SH-SY5Y (cell line): ENCODE measurements around the gene SCGB3A2.

Experiments
- GATA2 ChIP-seq: IDR thresholded peaks from 2 replicates; pipeline ENCODE4 v1.6.1; 2011; ENCODE audit warnings: mild to moderate bottlenecking, low read depth, low read length
- GATA3 ChIP-seq: IDR thresholded peaks from 2 replicates; pipeline ENCODE4 v1.6.1; 2011; ENCODE audit warnings: low read depth, mild to moderate bottlenecking, low read length, moderate library complexity

- TF ChIP-seq GATA2 (no peak), GATA3 (no peak)
Measured at GRCh38 chr5:147927901-147928300, 49.4 kb downstream of the SCGB3A2 start.
